OCI-LY1 (cell line): ENCODE results near the gene FAM13A.
"Not testable (repeated sequence)": the region's sequence is repeated elsewhere in the genome, so short reads cannot be mapped to it uniquely, and the experiment has no call there.

Source experiments
- H2AFZ ChIP-seq: fragments of 200-600 bp; sonication (generic), shearing (Covaris generic); 2 replicates; pipeline ENCODE4 v1.6.0; 2014; ENCODE audit warnings: antibody characterized with exemption, mild to moderate bottlenecking, low read length
- H3F3A ChIP-seq: fragments of 200-600 bp; sonication (generic), shearing (Covaris generic); 2 replicates; pipeline ENCODE4 v1.6.0; 2014; ENCODE audit warnings: mild to moderate bottlenecking, antibody characterized with exemption, low read length, moderate library complexity; ENCODE audit not compliant: insufficient read depth
- H3K27ac ChIP-seq: fragments of 200-600 bp; sonication (generic); 2 replicates; pipeline ENCODE4 v1.5.1; 2014; ENCODE audit warnings: low read length, mixed run types, mild to moderate bottlenecking, low read depth; ENCODE audit not compliant: poor library complexity, severe bottlenecking
- H3K27me3 ChIP-seq: fragments of 200-600 bp; sonication (generic); 2 replicates; pipeline ENCODE4 v1.6.0; 2014; ENCODE audit warnings: antibody characterized with exemption, mild to moderate bottlenecking, low read length, moderate library complexity; ENCODE audit not compliant: insufficient read depth
- H3K36me3 ChIP-seq: fragments of 200-600 bp; sonication (generic); 2 replicates; pipeline ENCODE4 v1.6.1; 2014; ENCODE audit warnings: mild to moderate bottlenecking, antibody characterized with exemption, low read length, moderate library complexity, mixed read lengths; ENCODE audit not compliant: insufficient read depth
- H3K4me1 ChIP-seq: fragments of 200-600 bp; sonication (generic); 2 replicates; pipeline ENCODE4 v1.5.1; 2014; ENCODE audit warnings: mild to moderate bottlenecking, low read length, moderate library complexity; ENCODE audit not compliant: insufficient read depth, severe bottlenecking
- H3K4me2 ChIP-seq: fragments of 200-600 bp; sonication (generic), shearing (Covaris generic); 2 replicates; pipeline ENCODE4 v1.6.1; 2014; ENCODE audit warnings: low read length
- H3K4me3 ChIP-seq: fragments of 200-600 bp; sonication (generic); 2 replicates; pipeline ENCODE4 v1.5.1; 2014; ENCODE audit warnings: low read length, low read depth, mild to moderate bottlenecking, mixed read lengths; ENCODE audit not compliant: poor library complexity, severe bottlenecking
- H3K79me2 ChIP-seq: fragments of 200-600 bp; shearing (Covaris generic); 2 replicates; pipeline ENCODE4 v1.6.1; 2016; ENCODE audit warnings: mixed run types, low read length, mixed read lengths; ENCODE audit not compliant: insufficient read depth
- H3K9ac ChIP-seq: fragments of 200-600 bp; sonication (generic), shearing (Covaris generic); 2 replicates; pipeline ENCODE4 v1.6.1; 2014; ENCODE audit warnings: mild to moderate bottlenecking, low read length, mixed read lengths
- H3K9me2 ChIP-seq: fragments of 200-600 bp; sonication (generic), shearing (Covaris generic); 2 replicates; pipeline ENCODE4 v1.6.1; 2014; ENCODE audit warnings: low read depth, mild to moderate bottlenecking, low read length, mixed read lengths
- H3K9me3 ChIP-seq: fragments of 200-600 bp; shearing (Covaris generic); 2 replicates; pipeline ENCODE4 v1.6.1; 2014; ENCODE audit warnings: low read length, mixed read lengths
- H4K20me1 ChIP-seq: fragments of 200-600 bp; sonication (generic), shearing (Covaris generic); 2 replicates; pipeline ENCODE4 v1.6.0; 2016; ENCODE audit warnings: mild to moderate bottlenecking, low read length; ENCODE audit not compliant: insufficient read depth
- EZH2 ChIP-seq: fragments of 200-600 bp; sonication (generic), shearing (Covaris generic); IDR thresholded peaks from 2 replicates; pipeline ENCODE4 v1.8.0; 2017; ENCODE audit warnings: borderline replicate concordance, mixed run types, mild to moderate bottlenecking, antibody characterized with exemption, low read length, moderate library complexity, mixed read lengths
- TF ChIP-seq, protein P1 (sequence below): fragments of 200-600 bp; sonication (generic), shearing (Covaris generic); IDR thresholded peaks from 2 replicates; pipeline ENCODE4 v1.5.1; 2017; ENCODE audit warnings: mild to moderate bottlenecking, antibody characterized with exemption, low read length, moderate library complexity, mixed read lengths

The FAM13A gene

DNA sequence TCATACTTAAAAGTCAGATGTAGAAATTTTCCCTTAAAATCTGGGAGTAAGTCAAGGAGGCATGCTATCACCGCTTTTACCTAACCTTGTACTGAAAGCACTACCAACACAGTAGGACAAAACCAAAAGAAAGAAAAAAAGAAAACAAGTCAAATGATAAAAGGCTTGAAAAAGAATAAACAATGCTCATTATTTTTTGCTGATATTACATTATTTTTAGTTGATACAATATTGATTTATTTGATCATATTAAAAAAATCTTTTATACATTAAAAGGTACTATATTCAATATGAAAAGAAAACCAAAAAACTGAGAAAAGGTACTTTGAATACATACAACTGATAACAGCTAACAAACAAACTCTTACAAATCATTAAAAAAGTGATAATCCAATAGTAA lies 164.3 kb downstream of the FAM13A start:
- H3K4me3 ChIP-seq: no peak overlapping the region
- no peaks in the 10 kb centered on the region for H4K20me1 ChIP-seq
- no peak overlapping the region for H3K9ac ChIP-seq
- no peaks in the 10 kb centered on the region for H3K4me1 ChIP-seq
- H2AFZ ChIP-seq: no peak overlapping the region
- H3K27me3 ChIP-seq: no peaks in the 10 kb centered on the region
- no peak overlapping the region for H3K27ac ChIP-seq
- H3K36me3 ChIP-seq: no peaks in the 10 kb centered on the region
- no peak overlapping the region for H3K4me2 ChIP-seq
- H3K79me2 ChIP-seq: no peaks in the 10 kb centered on the region
- H3K9me2 ChIP-seq: no peaks in the 10 kb centered on the region
- TF ChIP-seq EZH2: no peak
- TF ChIP-seq, protein P1, sequence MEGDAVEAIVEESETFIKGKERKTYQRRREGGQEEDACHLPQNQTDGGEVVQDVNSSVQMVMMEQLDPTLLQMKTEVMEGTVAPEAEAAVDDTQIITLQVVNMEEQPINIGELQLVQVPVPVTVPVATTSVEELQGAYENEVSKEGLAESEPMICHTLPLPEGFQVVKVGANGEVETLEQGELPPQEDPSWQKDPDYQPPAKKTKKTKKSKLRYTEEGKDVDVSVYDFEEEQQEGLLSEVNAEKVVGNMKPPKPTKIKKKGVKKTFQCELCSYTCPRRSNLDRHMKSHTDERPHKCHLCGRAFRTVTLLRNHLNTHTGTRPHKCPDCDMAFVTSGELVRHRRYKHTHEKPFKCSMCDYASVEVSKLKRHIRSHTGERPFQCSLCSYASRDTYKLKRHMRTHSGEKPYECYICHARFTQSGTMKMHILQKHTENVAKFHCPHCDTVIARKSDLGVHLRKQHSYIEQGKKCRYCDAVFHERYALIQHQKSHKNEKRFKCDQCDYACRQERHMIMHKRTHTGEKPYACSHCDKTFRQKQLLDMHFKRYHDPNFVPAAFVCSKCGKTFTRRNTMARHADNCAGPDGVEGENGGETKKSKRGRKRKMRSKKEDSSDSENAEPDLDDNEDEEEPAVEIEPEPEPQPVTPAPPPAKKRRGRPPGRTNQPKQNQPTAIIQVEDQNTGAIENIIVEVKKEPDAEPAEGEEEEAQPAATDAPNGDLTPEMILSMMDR: no peak
- H3K9me3 ChIP-seq: no peaks in the 10 kb centered on the region
- no peaks in the 10 kb centered on the region for H3F3A ChIP-seq

DNA sequence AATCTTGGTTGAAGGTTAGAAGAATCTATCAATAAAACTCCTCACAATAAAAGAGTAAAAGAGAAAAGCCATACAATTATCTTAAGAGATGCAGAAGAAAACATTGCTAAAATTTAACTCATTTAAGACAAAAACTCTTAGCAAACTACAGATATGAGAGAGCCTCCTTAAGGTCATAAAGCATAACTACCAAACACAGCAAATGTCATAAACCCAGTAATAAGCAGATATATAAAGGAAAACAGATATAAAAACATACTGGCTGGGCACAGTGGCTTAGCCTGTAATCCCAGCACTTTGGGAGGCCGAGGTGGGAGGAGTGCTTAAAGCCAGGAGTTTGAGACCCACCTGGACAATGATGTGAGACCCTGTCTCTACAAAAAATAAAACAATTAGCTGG lies 165.3 kb downstream of the FAM13A start:
- no peaks in the 10 kb centered on the region for H3K79me2 ChIP-seq
- H4K20me1 ChIP-seq: no peaks in the 10 kb centered on the region
- H2AFZ ChIP-seq: no peak overlapping the region
- H3K9me2 ChIP-seq: no peaks in the 10 kb centered on the region
- no peak for TF ChIP-seq EZH2
- TF ChIP-seq, protein P1: no peak
- H3K27ac ChIP-seq: no peak overlapping the region
- H3K4me3 ChIP-seq: no peak overlapping the region
- no peak overlapping the region for H3K4me2 ChIP-seq
- no peaks in the 10 kb centered on the region for H3K36me3 ChIP-seq
- H3K4me1 ChIP-seq: no peaks in the 10 kb centered on the region
- no peak overlapping the region for H3K9ac ChIP-seq
- H3K27me3 ChIP-seq: no peaks in the 10 kb centered on the region
- H3F3A ChIP-seq: no peaks in the 10 kb centered on the region
- no peaks in the 10 kb centered on the region for H3K9me3 ChIP-seq

GRCh38 chr4:88887409-88887808 lies 169.6 kb downstream of the FAM13A start:
- not testable (repeated sequence) for H3F3A ChIP-seq, H3K9me3 ChIP-seq, H3K9ac ChIP-seq, H2AFZ ChIP-seq, H3K27ac ChIP-seq, H3K4me1 ChIP-seq, H3K4me2 ChIP-seq, H3K9me2 ChIP-seq, H3K4me3 ChIP-seq, H3K27me3 ChIP-seq, H3K36me3 ChIP-seq, H4K20me1 ChIP-seq, H3K79me2 ChIP-seq

DNA sequence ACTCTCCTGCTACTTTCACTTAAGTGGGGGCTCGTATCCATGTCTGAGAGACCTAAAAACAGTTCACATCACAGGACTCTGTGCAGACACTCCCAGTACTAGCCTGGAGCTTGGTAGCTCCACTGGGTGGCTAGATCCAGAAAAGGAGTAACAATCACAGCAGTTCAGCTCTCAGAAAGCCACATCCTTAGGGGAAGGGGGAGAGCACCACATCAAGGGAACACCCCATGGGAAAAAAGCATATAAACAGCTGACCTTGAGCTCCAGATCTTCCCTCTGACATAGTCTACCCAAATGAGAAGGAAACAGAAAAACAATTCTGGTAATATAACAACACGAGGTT lies 175.8 kb downstream of the FAM13A start:
- Histone ChIP-seq H3K9me3 (no peaks in the 10 kb centered on the region), H3K27me3 (no peaks in the 10 kb centered on the region), H3K4me3 (no peak overlapping the region), H3K27ac (no peak overlapping the region), H4K20me1 (no peaks in the 10 kb centered on the region), H3K9ac (no peak overlapping the region), H3K9me2 (no peaks in the 10 kb centered on the region), H3K4me1 (no peaks in the 10 kb centered on the region), H2AFZ (no peak overlapping the region), H3K36me3 (no peaks in the 10 kb centered on the region), H3F3A (no peaks in the 10 kb centered on the region), H3K4me2 (no peak overlapping the region), H3K79me2 (no peaks in the 10 kb centered on the region)
- TF ChIP-seq, protein P1: no peak
- no peak for TF ChIP-seq EZH2
